GM12892 (cell line): ENCODE measurements around the gene CDKN2AIPNL.
"Not testable (repeated sequence)": the region's sequence is repeated elsewhere in the genome, so short reads cannot be mapped to it uniquely, and the experiment has no call there.

Source experiments
- DNase-seq: peaks from one replicate; pipeline ENCODE4 v3.0.0; 2011; ENCODE audit not compliant: insufficient read length
- FAIRE-seq: peaks from 2 replicates; lab custom pipeline; 2011; peaks lifted over from hg19 to GRCh38; lab: Jason Lieb, UNC
- POLR2A ChIP-seq: IDR thresholded peaks from 2 replicates; pipeline ENCODE4 v1.6.1; 2011; ENCODE audit warnings: low read depth, low read length, control low read depth
- POLR2AphosphoS5 ChIP-seq: IDR thresholded peaks from 2 replicates; pipeline ENCODE4 v1.6.1; 2011; ENCODE audit warnings: low read depth, low read length, control low read depth
- TAF1 ChIP-seq: IDR thresholded peaks from 2 replicates; pipeline ENCODE4 v1.6.1; 2011; ENCODE audit warnings: low read depth, mild to moderate bottlenecking, control low read depth, low read length, borderline replicate concordance

CDKN2AIPNL gene

DNA sequence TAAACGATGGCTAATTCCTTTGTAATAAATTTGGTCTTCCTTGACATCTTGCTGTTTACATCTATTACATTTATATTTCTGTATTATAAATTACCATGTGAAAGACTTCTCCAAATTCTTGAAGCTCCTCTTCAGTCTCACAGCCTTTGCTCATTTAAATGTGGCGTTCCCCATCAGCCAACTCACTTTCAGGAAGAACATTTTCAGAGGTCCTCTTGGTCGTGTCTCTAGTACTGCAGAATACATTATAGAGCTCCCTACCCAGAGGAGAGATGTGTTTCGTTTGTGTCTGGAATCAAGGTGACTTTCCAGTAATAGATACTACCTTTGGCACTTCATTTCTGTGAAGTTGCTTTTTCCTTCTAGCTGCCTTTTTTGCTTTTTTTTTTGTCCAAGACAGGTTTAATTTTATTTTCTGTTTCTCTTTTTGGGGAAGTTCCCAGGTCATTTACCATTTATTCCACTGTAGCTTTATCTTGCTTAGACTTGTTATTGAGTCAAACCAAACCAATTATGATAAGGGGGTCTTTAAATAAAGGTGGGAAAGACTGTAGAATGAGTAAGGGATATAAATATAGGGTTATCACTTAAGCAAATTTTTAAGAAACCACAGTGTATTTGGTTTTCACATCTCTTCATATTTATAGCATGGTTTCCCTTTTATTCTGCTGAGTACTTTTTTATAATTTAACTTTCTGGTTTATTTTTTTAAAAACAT, 27.5 kb downstream of the CDKN2AIPNL start:
- no peak for TF ChIP-seq TAF1
- no peak for TF ChIP-seq POLR2A
- TF ChIP-seq POLR2AphosphoS5, result no peak
- FAIRE-seq (no peak), DNase-seq (no peak)

DNA sequence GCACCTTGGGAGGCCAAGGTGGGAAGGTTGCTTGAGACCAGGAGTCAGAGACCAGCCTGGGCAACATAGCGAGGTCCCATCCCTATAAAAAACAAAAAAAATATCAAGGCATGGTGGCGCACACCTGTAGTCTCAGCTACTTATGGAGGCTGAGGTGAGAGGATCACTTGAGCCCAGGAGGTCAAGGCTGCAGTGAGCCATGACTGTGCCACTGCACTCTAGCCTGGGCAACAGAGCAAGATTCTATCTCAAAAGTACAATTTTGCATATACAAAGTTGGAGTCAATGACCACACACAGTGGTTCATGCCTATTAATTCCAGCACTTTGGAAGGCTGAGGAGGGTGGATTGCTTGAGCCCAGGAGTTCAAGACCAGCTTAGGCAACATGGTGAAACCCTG, 29.5 kb downstream of the CDKN2AIPNL start:
- not testable (repeated sequence) for FAIRE-seq, DNase-seq

DNA sequence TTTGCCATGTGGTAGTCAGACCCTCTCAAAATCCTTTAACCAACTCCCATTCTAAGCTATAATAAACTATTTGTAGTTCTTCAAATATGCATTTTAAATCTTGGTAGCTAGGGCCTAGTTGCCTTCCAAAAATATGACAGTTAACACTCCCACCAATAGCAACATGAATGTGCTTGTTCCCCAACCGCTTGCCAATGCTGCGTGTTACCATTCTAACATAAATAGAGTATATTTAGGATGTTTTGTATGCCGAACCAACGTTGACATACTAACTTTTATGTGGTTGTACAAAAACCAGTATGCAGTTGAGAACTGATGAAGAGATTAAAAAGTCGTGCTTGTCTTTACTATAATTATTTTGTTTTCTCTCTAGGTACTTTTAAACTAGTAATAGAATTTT, 31.3 kb downstream of the CDKN2AIPNL start:
- FAIRE-seq, result no peak
- DNase-seq, result no peak
- TF ChIP-seq POLR2A, result no peak
- no peak for TF ChIP-seq TAF1
- no peak for TF ChIP-seq POLR2AphosphoS5

DNA sequence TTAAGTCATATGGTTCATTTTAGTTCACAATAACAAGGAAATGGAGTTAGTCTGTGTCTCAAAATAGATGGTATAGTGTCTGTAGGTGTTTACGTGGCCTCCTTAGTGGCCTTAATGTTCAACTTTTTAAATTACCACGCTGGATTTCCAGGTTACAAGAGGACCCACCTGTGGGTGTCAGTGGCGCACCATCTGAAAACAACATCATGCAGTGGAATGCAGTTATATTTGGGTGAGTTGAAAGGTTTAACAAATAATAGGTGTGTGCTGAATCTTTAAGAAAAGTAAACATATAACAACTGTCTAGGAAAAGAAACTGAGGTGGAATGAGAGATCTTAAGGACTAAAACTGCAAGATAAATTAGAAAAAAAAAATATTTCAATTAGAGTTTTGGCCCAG, 37.4 kb downstream of the CDKN2AIPNL start:
- TF ChIP-seq POLR2A (no peak), TAF1 (no peak), POLR2AphosphoS5 (no peak)
- FAIRE-seq (no peak), DNase-seq (no peak)

DNA sequence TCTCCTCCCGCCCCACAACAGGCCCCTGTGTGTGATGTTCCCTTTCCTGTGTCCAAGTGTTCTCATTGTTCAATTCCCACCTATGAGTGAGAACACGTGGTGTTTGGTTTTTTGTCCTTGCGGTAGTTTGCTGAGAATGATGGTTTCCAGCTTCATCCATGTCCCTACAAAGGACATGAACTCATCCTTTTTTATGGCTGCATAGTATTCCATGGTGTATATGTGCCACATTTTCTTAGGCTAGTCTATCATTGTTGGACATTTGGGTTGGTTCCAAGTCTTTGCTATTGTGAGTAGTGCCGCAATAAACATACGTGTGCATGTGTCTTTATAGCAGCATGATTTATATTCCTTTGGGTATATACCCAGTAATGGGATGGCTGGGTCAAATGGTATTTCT, 38.0 kb downstream of the CDKN2AIPNL start:
- DNase-seq, FAIRE-seq: not testable (repeated sequence)

DNA sequence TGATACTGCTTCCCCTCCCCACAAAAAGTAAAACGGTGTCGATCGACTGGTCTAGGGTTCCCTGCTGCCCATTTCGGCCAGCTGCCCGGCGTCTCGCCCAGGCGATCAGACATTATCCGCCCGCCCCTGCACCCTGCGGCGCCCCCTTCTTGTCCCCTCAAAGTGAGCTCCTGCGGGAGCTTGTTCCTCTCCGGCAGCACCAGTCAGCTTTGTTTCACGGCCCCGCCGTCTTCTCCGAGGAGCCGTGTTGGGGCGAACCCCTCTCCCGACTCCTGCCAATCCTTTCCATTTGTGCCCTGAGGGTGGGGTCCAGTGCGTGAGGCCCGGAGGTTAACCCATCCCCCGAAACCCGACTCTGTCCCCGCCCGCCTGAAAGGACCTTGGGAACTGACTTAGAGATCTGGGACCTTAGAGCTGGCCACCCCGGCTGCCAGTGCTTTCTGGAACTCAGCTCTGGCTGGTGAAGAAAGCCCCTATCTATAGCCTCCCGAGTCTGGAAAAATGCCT, 39.8 kb downstream of the CDKN2AIPNL start:
- FAIRE-seq (no peak), DNase-seq (peak; percentile 13)
- TF ChIP-seq POLR2A (no peak), POLR2AphosphoS5 (0 out of 2 replicates have a peak, but pooled peaks have one; percentile 6)

DNA sequence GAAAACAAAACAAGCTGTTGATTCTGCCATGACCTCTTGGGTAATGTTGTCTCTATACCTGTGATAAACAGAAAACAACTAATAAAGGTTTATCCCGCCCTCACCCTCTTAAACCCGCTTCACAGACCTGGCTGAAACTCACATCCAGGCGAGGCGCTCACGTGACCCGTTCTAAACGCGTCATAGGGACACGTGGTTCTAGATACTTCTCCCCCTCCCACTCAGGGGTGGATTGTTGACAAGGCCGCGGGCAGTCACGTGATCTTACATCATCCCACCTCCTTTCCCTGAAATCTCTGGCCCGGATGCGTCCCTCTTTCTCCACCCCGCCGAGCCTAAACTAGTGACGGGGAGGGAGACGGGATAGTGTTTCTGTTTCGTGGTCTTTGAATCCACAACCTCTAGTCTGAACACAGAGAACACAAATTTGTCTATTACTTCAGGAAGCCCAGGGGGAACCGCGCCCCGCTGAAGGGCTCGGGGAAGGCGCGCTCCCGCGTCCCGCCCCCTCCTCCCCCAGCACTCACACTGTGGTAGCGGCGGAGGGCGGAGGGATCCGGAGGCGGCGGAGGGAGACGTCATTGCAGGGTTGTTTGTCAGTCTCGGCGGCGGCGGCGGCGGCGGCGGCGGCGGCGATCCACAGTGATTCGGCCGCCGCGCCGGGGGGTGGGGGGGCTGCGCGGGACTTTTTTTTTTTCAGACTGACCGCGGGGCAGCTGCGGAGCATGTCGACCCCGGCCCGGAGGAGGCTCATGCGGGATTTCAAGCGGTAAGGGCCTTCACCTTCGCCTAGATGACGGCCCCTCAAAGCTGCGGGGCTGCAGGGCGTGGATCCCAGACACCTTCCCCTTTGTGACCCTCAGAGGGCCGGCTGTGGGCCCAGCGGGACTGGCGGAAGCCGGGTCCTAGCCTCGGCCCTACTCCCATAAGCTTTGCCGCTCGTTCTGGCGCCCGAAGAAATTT, 40.5 kb downstream of the CDKN2AIPNL start, which contains the start of gene UBE2B:
UBE2B (plus strand) TSS at position 699 of the 963 bp plus-strand sequence; CDS start at position 726, 27 bp downstream.
- FAIRE-seq (peak; percentile 99), DNase-seq (peak; percentile 76)
- 0 out of 2 replicates have a peak, but pooled peaks have one; percentile 17 for TF ChIP-seq POLR2AphosphoS5
- TF ChIP-seq TAF1, result peak; percentile 44; the same call in 1 of the 2 replicates
- peak; percentile 58 for TF ChIP-seq POLR2A

DNA sequence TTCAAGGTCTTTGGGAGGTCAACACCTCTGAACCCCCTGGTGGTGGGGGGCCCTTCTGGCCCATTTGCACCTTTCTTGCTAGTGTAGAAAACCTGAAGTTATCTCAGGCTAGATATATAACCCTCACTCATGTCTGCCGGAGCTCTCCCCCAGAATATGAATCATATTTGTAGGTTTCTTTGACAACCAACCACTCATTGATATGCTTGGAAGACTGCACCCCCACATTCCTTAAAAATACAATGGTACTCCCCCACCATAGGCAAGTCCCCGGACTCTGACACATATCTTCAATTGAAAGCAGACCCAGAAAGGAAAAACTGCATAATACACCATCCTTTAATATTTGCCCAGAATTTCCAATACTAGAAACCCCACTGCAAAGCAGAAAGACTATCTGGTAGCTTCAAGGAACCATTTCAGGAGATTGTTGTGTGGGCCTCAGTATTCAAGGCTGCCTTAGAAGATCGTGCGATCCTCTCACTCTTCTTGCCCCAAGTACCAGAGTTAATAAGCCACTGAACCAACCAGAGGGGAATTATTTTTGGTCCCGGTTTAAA, 41.3 kb downstream of the CDKN2AIPNL start:
- FAIRE-seq (no peak), DNase-seq (no peak)
- TF ChIP-seq TAF1 (no peak; the same call in 1 of the 2 replicates), POLR2A (no peak), POLR2AphosphoS5 (no peak)

DNA sequence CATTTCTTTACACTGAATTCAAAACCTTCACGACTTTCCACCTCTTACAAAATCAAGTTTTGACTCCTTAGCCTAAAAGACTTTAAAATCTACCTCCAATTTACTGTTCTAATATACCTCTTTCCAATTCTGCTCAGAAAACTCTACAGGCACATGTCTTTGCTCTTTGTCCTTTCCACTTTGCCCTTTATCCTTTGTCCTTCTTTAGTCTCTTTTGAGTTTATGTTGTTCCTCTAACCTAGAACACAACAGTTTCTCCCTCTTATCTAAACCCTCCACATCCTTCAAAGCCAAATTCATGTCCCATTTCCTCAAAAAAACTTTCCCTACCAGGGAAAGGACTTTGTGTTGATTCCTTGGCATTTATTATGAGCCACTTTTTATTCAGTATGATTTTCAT, 46.1 kb downstream of the CDKN2AIPNL start:
- no peak for TF ChIP-seq POLR2AphosphoS5
- no peak for TF ChIP-seq TAF1
- TF ChIP-seq POLR2A, result no peak
- no peak for DNase-seq
- FAIRE-seq, result no peak

DNA sequence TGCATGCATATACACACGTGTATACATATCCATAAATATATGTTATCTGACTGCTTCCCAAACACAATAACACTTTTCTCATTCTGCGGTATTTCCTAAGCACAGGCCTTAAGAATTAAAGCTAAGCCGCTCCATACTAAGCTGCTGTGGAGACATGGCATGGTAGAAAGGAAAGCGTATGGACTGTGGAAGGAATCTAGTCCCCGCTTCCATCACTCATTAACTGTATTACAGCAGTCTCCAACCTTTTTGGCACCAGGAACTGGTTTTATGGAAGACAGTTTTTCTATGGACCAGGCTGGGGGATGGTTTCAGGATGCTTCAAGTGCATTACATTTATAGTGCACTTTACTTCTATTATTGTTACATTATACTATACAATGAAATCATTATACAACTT, 56.0 kb downstream of the CDKN2AIPNL start:
- FAIRE-seq, result peak; percentile 38
- TF ChIP-seq POLR2AphosphoS5 (no peak), POLR2A (no peak)

More for the DNA sequence above, 56.0 kb downstream of the CDKN2AIPNL start:
- no peak for DNase-seq
